ENCODE measurements around the gene SLC8A1. TPM values are rescaled to one million over a fixed set of nuclear protein-coding genes. Genes with fewer than 3 reads are reported as not detected.

Gene SLC8A1
- total RNA-seq, 1 experiment from 2014 or later, result 1.7 TPM

DNA sequence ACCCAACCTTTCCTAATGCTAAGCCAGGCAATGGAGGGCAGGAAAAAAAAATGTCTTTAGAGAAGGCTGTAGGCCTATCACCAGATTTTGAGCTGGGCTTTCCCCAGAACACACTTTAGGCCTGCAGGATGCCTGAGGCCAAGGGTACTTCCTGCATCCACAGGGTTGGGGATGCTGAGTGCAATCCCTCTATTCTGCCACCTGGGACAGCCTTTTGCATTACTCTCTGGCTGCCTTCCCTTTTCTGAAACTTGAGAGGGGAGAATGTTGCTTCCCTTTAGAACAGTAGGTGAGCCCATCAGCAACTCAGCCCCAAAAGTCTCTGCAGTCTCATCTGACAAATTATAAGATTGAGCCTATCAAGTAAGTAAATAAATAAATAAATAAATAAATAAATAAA lies 195.2 kb downstream of the SLC8A1 start:
- Mint-ChIP-seq H3K27ac (peak overlapping the region in 1 of 3 experiments; percentile 62; a peak in 1 of 7 replicates), H3K4me1 (peaks cover 12 to 14% of the 10 kb centered on the region in 2 experiments), H3K36me3 (ENCODE audit: insufficient read depth in 1 of 3, low read depth in 3 of 3) (no peaks in the 10 kb centered on the region), H3K9me3 (no peaks in the 10 kb centered on the region), H3K27me3 (ENCODE audit: low read depth) (no peaks in the 10 kb centered on the region), H3K4me3 (no peak overlapping the region)
- Histone ChIP-seq H3K4me1 (ENCODE audit: insufficient read depth, low read length) (no peaks in the 10 kb centered on the region), H4K91ac (ENCODE audit: insufficient read length, low read depth, low read length) (no peak overlapping the region), H3K23ac (ENCODE audit: insufficient read length, low read depth, low read length) (no peak overlapping the region), H3K79me2 (ENCODE audit: insufficient read depth, low read length) (no peaks in the 10 kb centered on the region), H3K14ac (ENCODE audit: insufficient read depth, low read length) (no peak overlapping the region), H3K27me3 (ENCODE audit: insufficient read depth, low read length) (no peaks in the 10 kb centered on the region), H2AFZ (ENCODE audit: low read length) (no peak overlapping the region), H3K9me3 (ENCODE audit: control insufficient read depth, low read depth, low read length) (no peaks in the 10 kb centered on the region), H2BK120ac (ENCODE audit: low read depth, low read length, poor library complexity, severe bottlenecking) (no peak overlapping the region), H3K27ac (ENCODE audit: insufficient read length, low read depth, low read length) (no peak overlapping the region), H3K23me2 (ENCODE audit: insufficient read length, low read depth, low read length, poor library complexity, severe bottlenecking) (no peaks in the 10 kb centered on the region), H3K56ac (ENCODE audit: insufficient read length, low read depth, low read length) (no peak overlapping the region), H2BK20ac (ENCODE audit: low read depth, low read length, poor library complexity, severe bottlenecking) (no peak overlapping the region), H3T11ph (ENCODE audit: low read length) (no peak overlapping the region), H4K20me1 (ENCODE audit: control insufficient read depth, insufficient read depth, insufficient read length) (no peaks in the 10 kb centered on the region), H4K5ac (ENCODE audit: insufficient read length, low read depth, low read length) (no peak overlapping the region), H2BK15ac (ENCODE audit: low read depth, low read length) (no peak overlapping the region), H2BK5ac (ENCODE audit: insufficient read length, low read length) (no peak overlapping the region), H3K18ac (ENCODE audit: insufficient read length, low read depth, low read length) (no peak overlapping the region), H2AK5ac (ENCODE audit: insufficient read length, low read length) (no peak overlapping the region), H3K4me2 (ENCODE audit: insufficient read depth, insufficient read length, low read length) (no peak overlapping the region), H2BK12ac (ENCODE audit: insufficient read length, low read depth, low read length) (no peak overlapping the region), H3K4ac (ENCODE audit: low read depth, low read length) (no peak overlapping the region), H3K9ac (ENCODE audit: extremely low read depth, insufficient read length, low read length) (no peak overlapping the region), H4K8ac (replicated peaks; ENCODE audit: insufficient read length, low read depth, low read length) (no peak overlapping the region), H3K79me1 (ENCODE audit: insufficient read depth, low read depth, low read length, poor library complexity, severe bottlenecking) (no peaks in the 10 kb centered on the region)
- peak; percentile 65 for TF ChIP-seq CTCF (conservative IDR thresholded peaks at IDR 0.05)
- peak; percentile 76 for DNase-seq

Data from H9 (cell line).